ENCODE results near the gene PAIP2.
A peak's percentile ranks its signal among the peaks of the same experiment; 100 is the strongest.
"Not testable (repeated sequence)": the region's sequence is repeated elsewhere in the genome, so short reads cannot be mapped to it uniquely, and the experiment has no call there.

The PAIP2 gene

DNA sequence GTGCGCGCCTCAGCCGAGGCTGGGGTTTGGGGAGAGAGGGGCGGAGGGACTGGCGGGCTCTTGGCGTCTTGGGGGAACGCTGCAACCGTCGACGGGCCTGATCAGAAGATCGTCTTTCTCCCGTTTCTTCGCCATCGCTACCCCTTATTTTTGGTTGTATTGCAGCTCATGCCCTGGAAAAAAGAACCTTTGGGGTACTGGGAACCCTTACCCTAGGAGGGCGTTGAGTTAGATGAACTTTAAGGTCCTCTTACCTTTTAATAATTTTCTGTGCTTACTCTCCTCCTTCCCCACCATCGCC is 719 bp downstream of the PAIP2 start:
- Histone ChIP-seq H3K4me3 (replicated peaks; ENCODE audit: low read depth, low read length) (peak overlapping the region; percentile 99), H3K36me3 (ENCODE audit: control insufficient read depth, insufficient read depth, low read length) (no peaks in the 10 kb centered on the region; the same call in 1 of the 2 replicates), H3K27me3 (replicated peaks; ENCODE audit: control insufficient read depth, insufficient read depth, low read length) (no peaks in the 10 kb centered on the region)
- TF ChIP-seq, protein P1, sequence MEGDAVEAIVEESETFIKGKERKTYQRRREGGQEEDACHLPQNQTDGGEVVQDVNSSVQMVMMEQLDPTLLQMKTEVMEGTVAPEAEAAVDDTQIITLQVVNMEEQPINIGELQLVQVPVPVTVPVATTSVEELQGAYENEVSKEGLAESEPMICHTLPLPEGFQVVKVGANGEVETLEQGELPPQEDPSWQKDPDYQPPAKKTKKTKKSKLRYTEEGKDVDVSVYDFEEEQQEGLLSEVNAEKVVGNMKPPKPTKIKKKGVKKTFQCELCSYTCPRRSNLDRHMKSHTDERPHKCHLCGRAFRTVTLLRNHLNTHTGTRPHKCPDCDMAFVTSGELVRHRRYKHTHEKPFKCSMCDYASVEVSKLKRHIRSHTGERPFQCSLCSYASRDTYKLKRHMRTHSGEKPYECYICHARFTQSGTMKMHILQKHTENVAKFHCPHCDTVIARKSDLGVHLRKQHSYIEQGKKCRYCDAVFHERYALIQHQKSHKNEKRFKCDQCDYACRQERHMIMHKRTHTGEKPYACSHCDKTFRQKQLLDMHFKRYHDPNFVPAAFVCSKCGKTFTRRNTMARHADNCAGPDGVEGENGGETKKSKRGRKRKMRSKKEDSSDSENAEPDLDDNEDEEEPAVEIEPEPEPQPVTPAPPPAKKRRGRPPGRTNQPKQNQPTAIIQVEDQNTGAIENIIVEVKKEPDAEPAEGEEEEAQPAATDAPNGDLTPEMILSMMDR (IDR thresholded peaks at IDR 0.05; ENCODE audit: insufficient read depth, low read length, poor library complexity, severe bottlenecking) = no peak
- DNase-seq (ENCODE audit: extremely low read depth, insufficient read length) = no peak

GRCh38 chr5:139343476-139343875 is 1.8 kb downstream of the PAIP2 start:
- Histone ChIP-seq H3K27me3 (replicated peaks; ENCODE audit: control insufficient read depth, insufficient read depth, low read length) (no peaks in the 10 kb centered on the region), H3K4me3 (replicated peaks; ENCODE audit: low read depth, low read length) (peak overlapping the region; percentile 99), H3K36me3 (ENCODE audit: control insufficient read depth, insufficient read depth, low read length) (no peaks in the 10 kb centered on the region; the same call in 1 of the 2 replicates)
- DNase-seq (ENCODE audit: extremely low read depth, insufficient read length) = no peak
- TF ChIP-seq, protein P1 (IDR thresholded peaks at IDR 0.05; ENCODE audit: insufficient read depth, low read length, poor library complexity, severe bottlenecking) = no peak

DNA sequence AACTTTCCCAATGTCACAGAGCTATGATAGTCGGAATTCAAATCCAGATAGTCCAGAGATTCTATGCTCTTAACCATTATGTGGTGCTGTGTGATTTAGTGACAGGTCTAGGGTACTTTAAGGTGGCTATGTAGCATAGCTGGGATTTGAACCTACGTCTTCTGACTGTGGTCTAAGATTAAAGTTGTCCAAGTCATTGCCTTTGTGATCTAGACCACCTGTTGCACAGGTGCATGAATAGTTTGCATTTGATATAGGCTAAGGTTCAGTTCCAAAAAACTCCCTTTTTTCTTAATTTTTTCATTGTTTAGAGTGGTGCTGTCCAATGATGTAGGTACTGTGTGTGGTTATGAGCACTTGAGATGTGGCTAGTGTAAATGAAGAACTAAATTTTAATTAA is 2.5 kb downstream of the PAIP2 start:
- Histone ChIP-seq H3K36me3 (ENCODE audit: control insufficient read depth, insufficient read depth, low read length) (no peaks in the 10 kb centered on the region; the same call in 1 of the 2 replicates), H3K4me3 (replicated peaks; ENCODE audit: low read depth, low read length) (no peak overlapping the region)

GRCh38 chr5:139345442-139345841 is 3.8 kb downstream of the PAIP2 start:
- not testable (repeated sequence) for H3K27me3 ChIP-seq (replicated peaks; ENCODE audit: control insufficient read depth, insufficient read depth, low read length); H3K36me3 ChIP-seq (ENCODE audit: control insufficient read depth, insufficient read depth, low read length); DNase-seq (ENCODE audit: extremely low read depth, insufficient read length); H3K4me3 ChIP-seq (replicated peaks; ENCODE audit: low read depth, low read length)

More for the DNA sequence above, 2.5 kb downstream of the PAIP2 start:
- H3K27me3 ChIP-seq (replicated peaks; ENCODE audit: control insufficient read depth, insufficient read depth, low read length) = no peaks in the 10 kb centered on the region
- DNase-seq (ENCODE audit: extremely low read depth, insufficient read length) = no peak
- TF ChIP-seq, protein P1 (IDR thresholded peaks at IDR 0.05; ENCODE audit: insufficient read depth, low read length, poor library complexity, severe bottlenecking) = no peak

DNA sequence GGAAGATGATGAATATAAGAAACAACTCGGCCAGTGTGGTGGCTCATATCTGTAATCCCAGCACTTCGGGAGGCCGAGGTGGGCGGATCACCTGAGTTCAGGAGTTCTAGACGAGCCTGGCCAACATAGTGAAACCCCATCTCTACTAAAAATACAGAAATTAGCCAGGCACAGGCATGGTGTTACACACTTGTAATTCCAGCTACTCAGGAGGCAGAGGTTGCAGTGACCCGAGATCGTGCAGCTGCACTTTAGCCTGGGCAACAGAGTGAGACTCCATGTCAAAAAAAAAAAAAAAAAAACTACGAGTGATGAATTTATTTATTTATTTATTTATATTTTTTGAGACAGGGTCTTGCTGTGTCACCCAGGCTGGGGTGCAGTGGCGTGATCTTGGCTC is 6.2 kb downstream of the PAIP2 start:
- H3K36me3 ChIP-seq (ENCODE audit: control insufficient read depth, insufficient read depth, low read length); H3K27me3 ChIP-seq (replicated peaks; ENCODE audit: control insufficient read depth, insufficient read depth, low read length); DNase-seq (ENCODE audit: extremely low read depth, insufficient read length); H3K4me3 ChIP-seq (replicated peaks; ENCODE audit: low read depth, low read length): not testable (repeated sequence)

- H3K36me3 ChIP-seq (ENCODE audit: control insufficient read depth, insufficient read depth, low read length) = no peaks in the 10 kb centered on the region
Measured at GRCh38 chr5:139354186-139354585, 12.5 kb downstream of the PAIP2 start.

GRCh38 chr5:139355900-139356299 is 14.2 kb downstream of the PAIP2 start:
- H3K4me3 ChIP-seq (replicated peaks; ENCODE audit: low read depth, low read length); H3K36me3 ChIP-seq (ENCODE audit: control insufficient read depth, insufficient read depth, low read length); DNase-seq (ENCODE audit: extremely low read depth, insufficient read length); H3K27me3 ChIP-seq (replicated peaks; ENCODE audit: control insufficient read depth, insufficient read depth, low read length): not testable (repeated sequence)

More at GRCh38 chr5:139354186-139354585, 12.5 kb downstream of the PAIP2 start:
- Histone ChIP-seq H3K4me3 (replicated peaks; ENCODE audit: low read depth, low read length) (no peak overlapping the region), H3K27me3 (replicated peaks; ENCODE audit: control insufficient read depth, insufficient read depth, low read length) (no peaks in the 10 kb centered on the region)
- no peak for DNase-seq (ENCODE audit: extremely low read depth, insufficient read length)
- TF ChIP-seq, protein P1 (IDR thresholded peaks at IDR 0.05; ENCODE audit: insufficient read depth, low read length, poor library complexity, severe bottlenecking) = no peak
